ENCODE results near the gene BRCA2.

- TF ChIP-seq, protein P1, sequence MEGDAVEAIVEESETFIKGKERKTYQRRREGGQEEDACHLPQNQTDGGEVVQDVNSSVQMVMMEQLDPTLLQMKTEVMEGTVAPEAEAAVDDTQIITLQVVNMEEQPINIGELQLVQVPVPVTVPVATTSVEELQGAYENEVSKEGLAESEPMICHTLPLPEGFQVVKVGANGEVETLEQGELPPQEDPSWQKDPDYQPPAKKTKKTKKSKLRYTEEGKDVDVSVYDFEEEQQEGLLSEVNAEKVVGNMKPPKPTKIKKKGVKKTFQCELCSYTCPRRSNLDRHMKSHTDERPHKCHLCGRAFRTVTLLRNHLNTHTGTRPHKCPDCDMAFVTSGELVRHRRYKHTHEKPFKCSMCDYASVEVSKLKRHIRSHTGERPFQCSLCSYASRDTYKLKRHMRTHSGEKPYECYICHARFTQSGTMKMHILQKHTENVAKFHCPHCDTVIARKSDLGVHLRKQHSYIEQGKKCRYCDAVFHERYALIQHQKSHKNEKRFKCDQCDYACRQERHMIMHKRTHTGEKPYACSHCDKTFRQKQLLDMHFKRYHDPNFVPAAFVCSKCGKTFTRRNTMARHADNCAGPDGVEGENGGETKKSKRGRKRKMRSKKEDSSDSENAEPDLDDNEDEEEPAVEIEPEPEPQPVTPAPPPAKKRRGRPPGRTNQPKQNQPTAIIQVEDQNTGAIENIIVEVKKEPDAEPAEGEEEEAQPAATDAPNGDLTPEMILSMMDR (IDR thresholded peaks at IDR 0.05), result no peak
- no peak for TF ChIP-seq POLR2A (IDR thresholded peaks at IDR 0.05)
Observed at GRCh38 chr13:32447894-32448623, 132.8 kb downstream of the BRCA2 start.

Data from esophagus squamous epithelium (tissue), 4 donors.